H1 (cell line): ENCODE data around the gene PRKRIP1. TPM values are rescaled to one million over a fixed set of nuclear protein-coding genes. Genes with fewer than 3 reads are reported as not detected.

Source experiments
- CTCF ChIA-PET: fragments of 300-600 bp; sonication (Branson Sonifier 250); formaldehyde crosslinking; loops from one replicate; lab custom pipeline; 2021; ENCODE audit not compliant: partially characterized antibody; lab: Charles Lee
- POLR2A ChIA-PET: fragments of 300-600 bp; sonication (Branson Sonifier 250); formaldehyde crosslinking; loops from one replicate; lab custom pipeline; 2021; ENCODE audit warnings: inconsistent platforms; ENCODE audit not compliant: partially characterized antibody; lab: Charles Lee
- DNase-seq, 2 experiments: peaks; one replicate each; pipeline versions ENCODE4 v3.0.0 to v3.0.0-alpha.2; 2010 to 2022; ENCODE audit warnings: low spot score in 2 of 2, low read depth in 1 of 2, mixed read lengths in 1 of 2
- FAIRE-seq: peaks from 2 replicates; lab custom pipeline; 2011; peaks lifted over from hg19 to GRCh38; lab: Jason Lieb, UNC
- H2AFZ ChIP-seq: 2 replicates; pipeline ENCODE4 v1.8.1; 2012; ENCODE audit warnings: low read length, inconsistent platforms
- H2AK5ac ChIP-seq: 2 replicates; pipeline ENCODE4 v1.6.1; 2013; ENCODE audit warnings: low read depth, low read length
- H2BK120ac ChIP-seq: replicated peaks from 2 replicates; pipeline ENCODE3; 2013; ENCODE audit warnings: low read depth, low read length, inconsistent platforms
- H2BK12ac ChIP-seq: 2 replicates; pipeline ENCODE4 v1.6.1; 2013; ENCODE audit warnings: low read depth, low read length
- H2BK15ac ChIP-seq: 2 replicates; pipeline ENCODE4 v1.6.1; 2013; ENCODE audit warnings: low read length
- H2BK20ac ChIP-seq: 2 replicates; pipeline ENCODE4 v1.6.1; 2013; ENCODE audit warnings: low read length
- H2BK5ac ChIP-seq: 2 replicates; pipeline ENCODE4 v1.6.1; 2013; ENCODE audit warnings: low read depth, low read length
- H3K14ac ChIP-seq: 2 replicates; pipeline ENCODE4 v1.6.1; 2013; ENCODE audit warnings: inconsistent platforms; ENCODE audit not compliant: insufficient read length
- H3K18ac ChIP-seq: 2 replicates; pipeline ENCODE4 v1.6.1; 2013; ENCODE audit warnings: low read length; ENCODE audit errors: extremely low read depth
- H3K23ac ChIP-seq: 2 replicates; pipeline ENCODE4 v1.6.1; 2013; ENCODE audit warnings: inconsistent platforms; ENCODE audit not compliant: insufficient read length
- H3K23me2 ChIP-seq: 2 replicates; pipeline ENCODE4 v1.6.1; 2013; ENCODE audit warnings: low read depth, low read length
- H3K27ac ChIP-seq: 2 replicates; pipeline ENCODE4 v1.6.1; 2011; ENCODE audit warnings: low read depth, low read length, inconsistent platforms
- H3K27me3 ChIP-seq, 4 experiments: replicated peaks in 1 of 4; 1 replicate in 1 of 4; 2 replicates in 3 of 4; pipeline versions ENCODE4 v1.6.1 to v1.8.1; 2011 to 2013; ENCODE audit warnings: low read length in 3 of 4, mild to moderate bottlenecking in 3 of 4, inconsistent platforms in 2 of 4, mixed read lengths in 2 of 4, moderate library complexity in 1 of 4; ENCODE audit not compliant: control insufficient read depth in 3 of 4, insufficient read depth in 3 of 4; ENCODE audit errors: extremely low read depth in 1 of 4
- H3K36me3 ChIP-seq, 4 experiments: 2 replicates each; pipeline versions ENCODE4 v1.6.1 to v1.8.1; 2011 to 2013; ENCODE audit warnings: mild to moderate bottlenecking in 4 of 4, low read length in 3 of 4, moderate library complexity in 2 of 4, control low read depth in 1 of 4, inconsistent platforms in 1 of 4; ENCODE audit not compliant: insufficient read depth in 4 of 4, control insufficient read depth in 2 of 4
- H3K4ac ChIP-seq: replicated peaks from 2 replicates; pipeline ENCODE3; 2013; ENCODE audit warnings: low read length, low read depth, mixed read lengths, inconsistent platforms; ENCODE audit not compliant: insufficient read length
- H3K4me1 ChIP-seq, 4 experiments: replicated peaks in 1 of 4; 1 replicate in 1 of 4; 2 replicates in 3 of 4; pipeline versions ENCODE4 v1.6.1 to v1.8.1; 2011 to 2013; ENCODE audit warnings: low read length in 3 of 4, inconsistent platforms in 2 of 4, mixed read lengths in 1 of 4; ENCODE audit not compliant: insufficient read depth in 4 of 4, control insufficient read depth in 3 of 4
- H3K4me2 ChIP-seq, 2 experiments: 2 replicates each; pipeline versions ENCODE4 v1.6.1 to v1.8.1; 2011 to 2013; ENCODE audit warnings: low read depth in 2 of 2, low read length in 2 of 2, control low read depth in 1 of 2, inconsistent platforms in 1 of 2, mild to moderate bottlenecking in 1 of 2; ENCODE audit not compliant: insufficient read depth in 1 of 2
- H3K4me3 ChIP-seq, 4 experiments: fragments of 200-600, 300-600 bp in 1 of 4; sonication (generic), shearing (Covaris generic), sonication (Bioruptor Twin) in 1 of 4; 2 replicates each; pipeline versions ENCODE4 v1.5.1 to v1.8.1; 2011 to 2016; ENCODE audit warnings: low read length in 4 of 4, low read depth in 3 of 4, control low read depth in 2 of 4, inconsistent platforms in 2 of 4, mild to moderate bottlenecking in 2 of 4, mixed read lengths in 1 of 4, moderate library complexity in 1 of 4; ENCODE audit not compliant: insufficient read depth in 2 of 4; ENCODE audit errors: extremely low read depth in 1 of 4
- H3K56ac ChIP-seq: replicated peaks from 2 replicates; pipeline ENCODE3; 2013; ENCODE audit warnings: low read depth, mild to moderate bottlenecking, mixed read lengths, low read length, inconsistent platforms; ENCODE audit not compliant: insufficient read length
- H3K79me1 ChIP-seq: 2 replicates; pipeline ENCODE4 v1.6.1; 2013; ENCODE audit warnings: low read depth, low read length, control low read depth
- H3K79me2 ChIP-seq, 2 experiments: 2 replicates each; pipeline versions ENCODE4 v1.6.1 to v1.8.1; 2012 to 2013; ENCODE audit warnings: low read length in 2 of 2, mild to moderate bottlenecking in 2 of 2, inconsistent platforms in 1 of 2; ENCODE audit not compliant: insufficient read depth in 2 of 2, control insufficient read depth in 1 of 2
- H3K9ac ChIP-seq, 4 experiments: replicated peaks in 1 of 4; 1 replicate in 1 of 4; 2 replicates in 3 of 4; pipeline versions ENCODE4 v1.6.1 to v1.8.1; 2011 to 2013; ENCODE audit warnings: low read depth in 3 of 4, low read length in 3 of 4, control low read depth in 2 of 4, mild to moderate bottlenecking in 2 of 4, moderate library complexity in 2 of 4, inconsistent platforms in 1 of 4; ENCODE audit errors: extremely low read depth in 1 of 4
- H3K9me3 ChIP-seq, 2 experiments: 2 replicates each; pipeline versions ENCODE4 v1.6.1 to v1.8.1; 2012 to 2013; ENCODE audit warnings: mild to moderate bottlenecking in 2 of 2, moderate library complexity in 2 of 2, control low read depth in 1 of 2, inconsistent platforms in 1 of 2, low read depth in 1 of 2, low read length in 1 of 2, mixed read lengths in 1 of 2; ENCODE audit not compliant: insufficient read depth in 2 of 2
- H4K20me1 ChIP-seq, 2 experiments: replicated peaks in 1 of 2; 2 replicates each; pipeline versions ENCODE3 to v1.8.1; 2011 to 2013; ENCODE audit warnings: inconsistent platforms in 2 of 2, low read length in 2 of 2, mild to moderate bottlenecking in 1 of 2; ENCODE audit not compliant: insufficient read depth in 2 of 2, control insufficient read depth in 1 of 2
- H4K5ac ChIP-seq: 2 replicates; pipeline ENCODE4 v1.6.1; 2013; ENCODE audit warnings: low read length, low read depth, mixed read lengths, inconsistent platforms; ENCODE audit not compliant: insufficient read length
- H4K8ac ChIP-seq: 2 replicates; pipeline ENCODE4 v1.8.0; 2013; ENCODE audit warnings: mild to moderate bottlenecking, moderate library complexity, low read length, inconsistent platforms; ENCODE audit not compliant: insufficient read depth; ENCODE audit errors: extremely low read depth
- H4K91ac ChIP-seq: replicated peaks from 2 replicates; pipeline ENCODE3; 2013; ENCODE audit warnings: low read length, mixed read lengths, inconsistent platforms; ENCODE audit not compliant: insufficient read length
- CBX5 ChIP-seq: fragments of 300-800, 300-1000 bp; sonication (generic); IDR thresholded peaks from 2 replicates; pipeline ENCODE4 v1.7.1; 2016; ENCODE audit warnings: antibody characterized with exemption, low read length, low read depth
- CEBPB ChIP-seq: IDR thresholded peaks from 2 replicates; pipeline ENCODE4 v1.6.1; 2012; ENCODE audit warnings: low read depth, low read length
- EGR1 ChIP-seq: IDR thresholded peaks from 2 replicates; pipeline ENCODE4 v1.6.1; 2011; ENCODE audit warnings: low read depth, low read length, borderline replicate concordance
- EP300 ChIP-seq, 2 experiments: IDR thresholded peaks; 1 replicate in 1 of 2; 2 replicates in 1 of 2; pipeline ENCODE4 v1.6.1; 2011 to 2012; ENCODE audit warnings: low read depth in 2 of 2, low read length in 2 of 2, mild to moderate bottlenecking in 2 of 2, borderline replicate concordance in 1 of 2, inconsistent platforms in 1 of 2, moderate library complexity in 1 of 2
- GTF2F1 ChIP-seq: IDR thresholded peaks from 2 replicates; pipeline ENCODE4 v1.6.1; 2012; ENCODE audit warnings: low read depth, low read length, improper control_type of control experiment, borderline replicate concordance
- HDAC6 ChIP-seq: IDR thresholded peaks from one replicate; pipeline ENCODE4 v1.7.1; 2012; ENCODE audit warnings: low read depth, mild to moderate bottlenecking, inconsistent platforms, low read length, moderate library complexity
- KDM1A ChIP-seq: fragments of 200-600, 300-600 bp; sonication (generic); IDR thresholded peaks from 2 replicates; pipeline ENCODE4 v1.7.1; 2016; ENCODE audit warnings: mild to moderate bottlenecking, low read length, borderline replicate concordance
- KDM4A ChIP-seq: IDR thresholded peaks from one replicate; pipeline ENCODE4 v1.7.1; 2012; ENCODE audit warnings: low read depth, mild to moderate bottlenecking, moderate library complexity, low read length, inconsistent platforms; ENCODE audit not compliant: severe bottlenecking
- POLR2A ChIP-seq, 2 experiments: IDR thresholded peaks; 1 replicate in 1 of 2; 2 replicates in 1 of 2; pipeline ENCODE4 v1.6.1; 2011; ENCODE audit warnings: low read depth in 2 of 2, low read length in 2 of 2, mild to moderate bottlenecking in 2 of 2; ENCODE audit errors: control extremely low read depth in 1 of 2
- TAF7 ChIP-seq: optimal IDR thresholded peaks from 2 replicates; pipeline ENCODE3; 2011; ENCODE audit warnings: low read depth, mild to moderate bottlenecking, inconsistent platforms, low read length, moderate library complexity, borderline replicate concordance
- USF2 ChIP-seq: IDR thresholded peaks from 2 replicates; pipeline ENCODE4 v1.6.1; 2011; ENCODE audit warnings: low read length, improper control_type of control experiment
- YY1 ChIP-seq: IDR thresholded peaks from 2 replicates; pipeline ENCODE4 v1.6.1; 2011; ENCODE audit warnings: low read depth, mild to moderate bottlenecking, low read length
- ZNF274 ChIP-seq: IDR thresholded peaks from 2 replicates; pipeline ENCODE4 v1.7.0; 2012; ENCODE audit warnings: low read length, borderline replicate concordance; ENCODE audit errors: extremely low read depth
- WGBS, 2 experiments: shearing (Covaris generic) in 1 of 2; methylation state at CpG; one replicate each; pipeline versions ENCODE4 v1.1.6 to v1.1.7; 2013 to 2015; ENCODE audit warnings: low lambda C conversion rate in 2 of 2, mixed read lengths in 2 of 2, inconsistent platforms in 1 of 2, low coverage in 1 of 2, missing lambda C conversion rate in 1 of 2; ENCODE audit not compliant: insufficient replicate concordance in 2 of 2, insufficient coverage in 1 of 2, insufficient read length in 1 of 2; ENCODE audit errors: extremely low coverage in 1 of 2, missing lambda C conversion rate in 1 of 2; 5-methylcytosine and 5-hydroxymethylcytosine counted together
- polyA plus RNA-seq, 7 experiments: library from polyadenylated mRNA; depleted of rRNA in 3 of 7; stranded (reverse) in 5 of 7; unstranded in 2 of 7; fragments of >200 nt in 5 of 7; fragments of 200-250 nt in 2 of 7; gene quantifications; 1 replicate in 5 of 7; 2 replicates in 1 of 7; 4 replicates in 1 of 7; pipeline versions ENCODE4 v1.2.1 to v1.2.3, GENCODE V29; 2011 to 2013; ENCODE audit warnings: missing spikeins in 2 of 7, mixed read lengths in 2 of 7
- total RNA-seq: library from RNA; stranded (reverse); fragmentation: NEBNext Ultra II Directional; extraction: Animal tissue kit (Norgen Biotek cat#: 25700); gene quantifications from 2 replicates; pipeline ENCODE4 v1.2.1, GENCODE V29; 2021

Gene PRKRIP1
- total and polyA plus RNA-seq, 2 of the 8 experiments (the other 6 are each of a cell fraction or from before 2014, with no cell fraction given), result 11.1 to 22.0 TPM

- Histone ChIP-seq H4K5ac (no peak overlapping the region), H3K4ac (no peak overlapping the region), H3K23me2 (no peaks in the 10 kb centered on the region), H3K9me3 (no peaks in the 10 kb centered on the region), H3K27me3 (no peaks in the 10 kb centered on the region), H4K20me1 (peaks cover 0 to 8% of the 10 kb centered on the region in 2 experiments), H2BK5ac (no peak overlapping the region), H4K8ac (no peak overlapping the region), H2BK120ac (no peak overlapping the region), H3K14ac (no peak overlapping the region), H3K18ac (no peak overlapping the region), H3K36me3 (peaks cover 23 to 59% (median 44%) of the 10 kb centered on the region in 4 experiments), H4K91ac (no peak overlapping the region), H3K4me2 (no peak overlapping the region), H2AK5ac (no peak overlapping the region), H2BK12ac (no peak overlapping the region), H2AFZ (no peak overlapping the region), H3K27ac (no peak overlapping the region), H3K4me1 (no peaks in the 10 kb centered on the region), H3K4me3 (no peak overlapping the region), H2BK15ac (no peak overlapping the region), H3K23ac (no peak overlapping the region), H3K56ac (no peak overlapping the region), H3K79me1 (no peaks in the 10 kb centered on the region), H3K79me2 (no peaks in the 10 kb centered on the region), H2BK20ac (no peak overlapping the region), H3K9ac (no peak overlapping the region)
- 97% methylated on average over 3 of the region's 3 CpGs; no CpG with 5 or more reads in 1 of the 2 experiments for WGBS, 2 experiments
- ChIA-PET CTCF (interaction anchor here (0.6 to 5.1 kb wide), 9 partner anchors 10 to 1819 kb away, joined by 3 to 42 read pairs (median 6); no protein-coding TSS in a partner anchor), POLR2A (interaction anchor here (1.6 to 2.3 kb wide), 4 partner anchors 7 to 48 kb away, joined by 3 to 9 read pairs (median 6); partner anchors contain the start of gene PRKRIP1)
- FAIRE-seq, result no peak
- no peak for DNase-seq
- no peak for TF ChIP-seq POLR2A (IDR thresholded peaks at IDR 0.05; ENCODE audit: control extremely low read depth in 1 of 2, low read depth in 2 of 2, low read length in 2 of 2)
- no peak for TF ChIP-seq EGR1
- no peak for TF ChIP-seq ZNF274
- no peak for TF ChIP-seq CEBPB
- TF ChIP-seq EP300 (IDR thresholded peaks at IDR 0.05; ENCODE audit: borderline replicate concordance in 1 of 2, low read depth in 2 of 2, low read length in 2 of 2), result no peak
- no peak for TF ChIP-seq TAF7
- TF ChIP-seq CBX5, result no peak
- no peak for TF ChIP-seq YY1
- TF ChIP-seq KDM4A, result no peak
- no peak for TF ChIP-seq GTF2F1
- TF ChIP-seq USF2, result no peak
- TF ChIP-seq KDM1A, result no peak
- no peak for TF ChIP-seq HDAC6
Observed at GRCh38 chr7:102403563-102403962, 7.4 kb downstream of the PRKRIP1 start.
